ENCODE results near the gene SP6. TPM values are rescaled to one million over a fixed set of nuclear protein-coding genes. Genes with fewer than 3 reads are reported as not detected.

SP6 gene
- total RNA-seq, 1 donor from 2014 or later = 3.9 TPM

- Histone ChIP-seq H3K27me3 (no peaks in the 10 kb centered on the region), H3K4me1 (peaks cover 26% of the 10 kb centered on the region), H3K27ac (peak within 1 kb of the TSS; percentile 48), H3K4me3 (peak within 1 kb of the TSS; percentile 59 to 69), H3K36me3 (peaks cover 0 to 49% of the 10 kb centered on the region in 2 donors), H3K9me3 (no peaks in the 10 kb centered on the region)
- intact Hi-C loops (cut with DNase I) = no loop called here
- peak in 1 of 3 experiments; percentile 15 for TF ChIP-seq CTCF (IDR thresholded peaks at IDR 0.05)
- TF ChIP-seq POLR2A (IDR thresholded peaks at IDR 0.05) = no peak
- TF ChIP-seq POLR2AphosphoS5 (IDR thresholded peaks at IDR 0.05; ENCODE audit: insufficient read depth in 1 of 2, low read depth in 1 of 2) = peak in 1 of 2 donors; percentile 55
- no peak for DNase-seq (ENCODE audit: extremely low spot score in 2 of 2)
Observed at GRCh38 chr17:47821424-47822391, 29.3 kb downstream of the SP6 start, which contains the start of gene OSBPL7. Gene OSBPL7, minus strand, starts transcription at chr17:47821794. Its CDS starts 1,516 bp downstream, at chr17:47820278.

GRCh38 chr17:47821031-47821423 is 29.9 kb downstream of the SP6 start:
- H3K27ac ChIP-seq = peak overlapping the region; percentile 48
- H3K4me1 ChIP-seq = peaks cover 26% of the 10 kb centered on the region
- H3K36me3 ChIP-seq = peaks cover 0 to 49% of the 10 kb centered on the region in 2 donors
- no peaks in the 10 kb centered on the region for H3K27me3 ChIP-seq
- no peak for DNase-seq (ENCODE audit: extremely low spot score in 2 of 2)
- no peaks in the 10 kb centered on the region for H3K9me3 ChIP-seq
- no peak for TF ChIP-seq POLR2A (IDR thresholded peaks at IDR 0.05)
- no peak for TF ChIP-seq POLR2AphosphoS5 (IDR thresholded peaks at IDR 0.05; ENCODE audit: insufficient read depth in 1 of 2, low read depth in 1 of 2)
- peak overlapping the region; percentile 59 to 69 for H3K4me3 ChIP-seq
- intact Hi-C loops (cut with DNase I) = no loop called here

- H3K9me3 ChIP-seq = no peaks in the 10 kb centered on the region
- peaks cover 26% of the 10 kb centered on the region for H3K4me1 ChIP-seq
- H3K36me3 ChIP-seq = peaks cover 0 to 50% of the 10 kb centered on the region in 2 donors
- no peak overlapping the region for H3K27ac ChIP-seq
- no peak for TF ChIP-seq POLR2AphosphoS5 (IDR thresholded peaks at IDR 0.05; ENCODE audit: insufficient read depth in 1 of 2, low read depth in 1 of 2)
- TF ChIP-seq CTCF (IDR thresholded peaks at IDR 0.05) = no peak
- no peak for TF ChIP-seq POLR2A (IDR thresholded peaks at IDR 0.05)
- DNase-seq (ENCODE audit: extremely low spot score in 2 of 2) = no peak
- H3K27me3 ChIP-seq = no peaks in the 10 kb centered on the region
- intact Hi-C loops (cut with DNase I) = no loop called here
- H3K4me3 ChIP-seq = peak overlapping the region; percentile 59 to 69
Observed at GRCh38 chr17:47820033-47820789, 30.8 kb downstream of the SP6 start.

- no peaks in the 10 kb centered on the region for H3K27me3 ChIP-seq
- H3K4me1 ChIP-seq = peaks cover 26% of the 10 kb centered on the region
- no peaks in the 10 kb centered on the region for H3K9me3 ChIP-seq
- no peak for DNase-seq (ENCODE audit: extremely low spot score in 2 of 2)
- H3K27ac ChIP-seq = no peak overlapping the region
- intact Hi-C loops (cut with DNase I) = no loop called here
- no peak for TF ChIP-seq POLR2AphosphoS5 (IDR thresholded peaks at IDR 0.05; ENCODE audit: insufficient read depth in 1 of 2, low read depth in 1 of 2)
- no peak for TF ChIP-seq POLR2A (IDR thresholded peaks at IDR 0.05)
- TF ChIP-seq CTCF (IDR thresholded peaks at IDR 0.05) = no peak
- no peak overlapping the region for H3K4me3 ChIP-seq
- H3K36me3 ChIP-seq = peaks cover 0 to 50% of the 10 kb centered on the region in 2 donors
Observed at GRCh38 chr17:47819475-47819874, 31.5 kb downstream of the SP6 start.

- Histone ChIP-seq H3K27me3 (no peaks in the 10 kb centered on the region), H3K27ac (no peak overlapping the region), H3K9me3 (no peaks in the 10 kb centered on the region), H3K4me1 (peaks cover 26% of the 10 kb centered on the region), H3K36me3 (peaks cover 0 to 40% of the 10 kb centered on the region in 2 donors), H3K4me3 (no peak overlapping the region)
- DNase-seq (ENCODE audit: extremely low spot score in 2 of 2) = no peak
- no peak for TF ChIP-seq POLR2AphosphoS5 (IDR thresholded peaks at IDR 0.05; ENCODE audit: insufficient read depth in 1 of 2, low read depth in 1 of 2)
- TF ChIP-seq CTCF (IDR thresholded peaks at IDR 0.05) = no peak
- TF ChIP-seq POLR2A (IDR thresholded peaks at IDR 0.05) = no peak
- intact Hi-C loops (cut with DNase I) = no loop called here
Observed at GRCh38 chr17:47818002-47818695, 32.8 kb downstream of the SP6 start.
